Heart left ventricle (tissue), 13 donors: Measurements from ENCODE around the gene CLINT1.

Experiments
- POLR2A ChIP-seq, 2 donors: fragments of 450-650 bp; IDR thresholded peaks; one replicate each; pipeline ENCODE4 v1.6.1; 2017; ENCODE audit warnings: antibody characterized with exemption in 2 of 2, mild to moderate bottlenecking in 2 of 2, moderate library complexity in 2 of 2
- TF ChIP-seq, protein P1 (sequence below), 12 donors: fragments of 200-600 bp; sonication (generic) in 4 of 12; IDR thresholded peaks; one replicate each; pipeline versions ENCODE4 v1.5.0 to v1.8.0; 2018 to 2022; ENCODE audit warnings: antibody characterized with exemption in 12 of 12, mild to moderate bottlenecking in 5 of 12
- donor health status: ischemic (EF 13 %, LVEDD 7.1; RV severe dilation, severe dysfunction).
- donor health status: DM: no; HTN: yes; CAD: no.
- donor health status: DM: no; HTN: no; CAD: no.
- donor health status: ischemic (EF 25% LVEDD 6.9; RV normal size, moderate dysfunction).
- donor health status: ischemic (EF 25% LVEDD 5.7; RV mildly dilated, moderate dysfunction).
- donor health status: ischemic (EF 35%, LVEDD 5.7; RV mildly dilated, moderate dysfunction).
- donor health status: nonischemic (EF 11% LVEDD 7.7; RV severe dilation, severe dysfunction).
- donor health status: DM: yes; HTN: yes; CAD: no.
- donor health status: PGD.
- donor health status: ischemic (EF 29% LVEDD 5.4; RV normal size, mild dysfunction).
- donor health status: nonischemic (EF 23%, LVEDD 6.1; RV moderate dilation, normal function).

GRCh38 chr5:157867751-157868387 lies 8.9 kb upstream of the CLINT1 start:
- TF ChIP-seq, protein P1, sequence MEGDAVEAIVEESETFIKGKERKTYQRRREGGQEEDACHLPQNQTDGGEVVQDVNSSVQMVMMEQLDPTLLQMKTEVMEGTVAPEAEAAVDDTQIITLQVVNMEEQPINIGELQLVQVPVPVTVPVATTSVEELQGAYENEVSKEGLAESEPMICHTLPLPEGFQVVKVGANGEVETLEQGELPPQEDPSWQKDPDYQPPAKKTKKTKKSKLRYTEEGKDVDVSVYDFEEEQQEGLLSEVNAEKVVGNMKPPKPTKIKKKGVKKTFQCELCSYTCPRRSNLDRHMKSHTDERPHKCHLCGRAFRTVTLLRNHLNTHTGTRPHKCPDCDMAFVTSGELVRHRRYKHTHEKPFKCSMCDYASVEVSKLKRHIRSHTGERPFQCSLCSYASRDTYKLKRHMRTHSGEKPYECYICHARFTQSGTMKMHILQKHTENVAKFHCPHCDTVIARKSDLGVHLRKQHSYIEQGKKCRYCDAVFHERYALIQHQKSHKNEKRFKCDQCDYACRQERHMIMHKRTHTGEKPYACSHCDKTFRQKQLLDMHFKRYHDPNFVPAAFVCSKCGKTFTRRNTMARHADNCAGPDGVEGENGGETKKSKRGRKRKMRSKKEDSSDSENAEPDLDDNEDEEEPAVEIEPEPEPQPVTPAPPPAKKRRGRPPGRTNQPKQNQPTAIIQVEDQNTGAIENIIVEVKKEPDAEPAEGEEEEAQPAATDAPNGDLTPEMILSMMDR (IDR thresholded peaks at IDR 0.05) = no peak
- TF ChIP-seq POLR2A (IDR thresholded peaks at IDR 0.05) = no peak
